ENCODE measurements around the gene MAGI2.

MAGI2 gene

GRCh38 chr7:78148166-78148894 lies 1305.1 kb downstream of the MAGI2 start:
- no peak for DNase-seq (ENCODE audit: low spot score)
- in situ Hi-C loops (cut with MboI; ENCODE audit: low sequenced_read_pairs, unreplicated experiment), result no loop called here
- TF ChIP-seq, protein P1, sequence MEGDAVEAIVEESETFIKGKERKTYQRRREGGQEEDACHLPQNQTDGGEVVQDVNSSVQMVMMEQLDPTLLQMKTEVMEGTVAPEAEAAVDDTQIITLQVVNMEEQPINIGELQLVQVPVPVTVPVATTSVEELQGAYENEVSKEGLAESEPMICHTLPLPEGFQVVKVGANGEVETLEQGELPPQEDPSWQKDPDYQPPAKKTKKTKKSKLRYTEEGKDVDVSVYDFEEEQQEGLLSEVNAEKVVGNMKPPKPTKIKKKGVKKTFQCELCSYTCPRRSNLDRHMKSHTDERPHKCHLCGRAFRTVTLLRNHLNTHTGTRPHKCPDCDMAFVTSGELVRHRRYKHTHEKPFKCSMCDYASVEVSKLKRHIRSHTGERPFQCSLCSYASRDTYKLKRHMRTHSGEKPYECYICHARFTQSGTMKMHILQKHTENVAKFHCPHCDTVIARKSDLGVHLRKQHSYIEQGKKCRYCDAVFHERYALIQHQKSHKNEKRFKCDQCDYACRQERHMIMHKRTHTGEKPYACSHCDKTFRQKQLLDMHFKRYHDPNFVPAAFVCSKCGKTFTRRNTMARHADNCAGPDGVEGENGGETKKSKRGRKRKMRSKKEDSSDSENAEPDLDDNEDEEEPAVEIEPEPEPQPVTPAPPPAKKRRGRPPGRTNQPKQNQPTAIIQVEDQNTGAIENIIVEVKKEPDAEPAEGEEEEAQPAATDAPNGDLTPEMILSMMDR (IDR thresholded peaks at IDR 0.05; ENCODE audit: borderline replicate concordance, control extremely low read depth, extremely low read depth, insufficient read depth, missing control alignments), result no peak

- no peak for DNase-seq (ENCODE audit: low spot score)
- in situ Hi-C loops (cut with MboI; ENCODE audit: low sequenced_read_pairs, unreplicated experiment), result no loop called here
- TF ChIP-seq, protein P1 (IDR thresholded peaks at IDR 0.05; ENCODE audit: borderline replicate concordance, control extremely low read depth, extremely low read depth, insufficient read depth, missing control alignments), result no peak
Measured at GRCh38 chr7:78146546-78146945, 1306.9 kb downstream of the MAGI2 start.

DNA sequence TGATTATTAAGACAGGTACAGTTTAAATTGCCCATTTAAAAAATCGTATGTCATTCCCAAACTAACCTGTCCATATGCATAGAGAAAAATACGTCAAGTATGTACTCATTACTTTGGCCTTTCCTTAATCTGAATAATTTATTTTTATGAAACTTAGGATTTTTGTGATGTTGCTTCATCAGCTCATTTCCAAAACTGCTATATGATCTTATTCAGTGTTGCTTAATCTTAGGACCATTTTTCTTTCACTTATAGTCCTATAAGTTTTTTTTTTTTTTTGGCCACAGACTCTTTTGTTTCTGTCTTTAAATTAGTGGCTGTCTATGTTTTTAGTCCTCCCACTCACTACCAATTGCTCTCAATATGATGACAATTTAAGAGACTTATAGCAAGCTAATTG lies 1309.8 kb downstream of the MAGI2 start:
- TF ChIP-seq, protein P1 (IDR thresholded peaks at IDR 0.05; ENCODE audit: borderline replicate concordance, control extremely low read depth, extremely low read depth, insufficient read depth, missing control alignments), result no peak
- in situ Hi-C loops (cut with MboI; ENCODE audit: low sequenced_read_pairs, unreplicated experiment), result no loop called here
- DNase-seq (ENCODE audit: low spot score), result no peak

DNA sequence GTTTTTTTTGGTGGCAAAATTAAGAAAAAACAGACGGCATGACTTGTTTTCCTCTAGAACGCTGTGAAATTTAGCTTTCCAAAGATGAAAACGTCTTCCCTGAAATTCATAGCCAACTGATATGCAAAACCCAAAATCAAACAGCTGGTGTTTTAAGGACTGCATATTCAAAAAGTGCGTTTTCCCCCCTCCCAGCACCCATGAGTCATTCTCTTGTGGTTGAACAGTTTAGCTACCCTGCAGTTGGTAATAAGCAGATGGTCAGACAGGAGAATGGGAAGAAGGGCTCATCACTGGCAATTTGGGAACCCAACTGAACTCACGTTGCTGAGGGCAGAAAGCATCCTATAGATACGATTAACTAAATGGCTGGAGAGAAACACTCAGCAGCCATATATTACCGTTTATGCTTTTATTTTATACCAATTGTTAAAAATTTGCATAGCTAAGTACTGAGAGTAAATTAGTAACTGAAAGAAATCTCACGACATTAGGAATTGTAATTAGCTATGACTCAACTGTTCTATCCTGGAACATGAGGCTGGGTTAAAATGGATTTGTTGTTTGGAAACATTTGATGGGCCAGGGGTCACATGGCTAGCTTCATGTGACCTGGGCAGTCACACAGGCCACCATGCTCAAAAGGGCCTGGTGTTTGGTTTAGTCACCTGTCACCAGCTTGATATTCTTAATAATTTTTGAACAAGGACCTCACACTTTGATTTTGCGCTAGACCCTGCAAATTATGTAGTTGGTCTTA lies 1311.8 kb downstream of the MAGI2 start:
- in situ Hi-C loops (cut with MboI; ENCODE audit: low sequenced_read_pairs, unreplicated experiment), result no loop called here
- DNase-seq (ENCODE audit: low spot score), result no peak
- TF ChIP-seq, protein P1 (IDR thresholded peaks at IDR 0.05; ENCODE audit: borderline replicate concordance, control extremely low read depth, extremely low read depth, insufficient read depth, missing control alignments), result no peak

- TF ChIP-seq, protein P1 (IDR thresholded peaks at IDR 0.05; ENCODE audit: borderline replicate concordance, control extremely low read depth, extremely low read depth, insufficient read depth, missing control alignments), result no peak
- no peak for DNase-seq (ENCODE audit: low spot score)
- in situ Hi-C loops (cut with MboI; ENCODE audit: low sequenced_read_pairs, unreplicated experiment), result no loop called here
Measured at GRCh38 chr7:78140109-78140508, 1313.4 kb downstream of the MAGI2 start.

GRCh38 chr7:78139335-78139734 lies 1314.1 kb downstream of the MAGI2 start:
- TF ChIP-seq, protein P1 (IDR thresholded peaks at IDR 0.05; ENCODE audit: borderline replicate concordance, control extremely low read depth, extremely low read depth, insufficient read depth, missing control alignments), result no peak
- DNase-seq (ENCODE audit: low spot score), result no peak
- in situ Hi-C loops (cut with MboI; ENCODE audit: low sequenced_read_pairs, unreplicated experiment), result no loop called here

Measured in GM13976 (cell line).